ENCODE measurements around the gene RNF167. TPM values are rescaled to one million over a fixed set of nuclear protein-coding genes. Genes with fewer than 3 reads are reported as not detected.

The RNF167 gene
- 84.7 TPM for total RNA-seq
- long read RNA-seq, transcript RNF167-211 (9 exons, 1,757 nt), result major isoform, 16 of 80 reads
- long read RNA-seq, transcript RNF167-201 (10 exons, 1,915 nt), result minor isoform, 6 of 80 reads
- long read RNA-seq, partial matches to known transcripts, result 7 of 80 reads
- long read RNA-seq, other reads (novel, unspliced or antisense), result 50 of 80 reads

DNA sequence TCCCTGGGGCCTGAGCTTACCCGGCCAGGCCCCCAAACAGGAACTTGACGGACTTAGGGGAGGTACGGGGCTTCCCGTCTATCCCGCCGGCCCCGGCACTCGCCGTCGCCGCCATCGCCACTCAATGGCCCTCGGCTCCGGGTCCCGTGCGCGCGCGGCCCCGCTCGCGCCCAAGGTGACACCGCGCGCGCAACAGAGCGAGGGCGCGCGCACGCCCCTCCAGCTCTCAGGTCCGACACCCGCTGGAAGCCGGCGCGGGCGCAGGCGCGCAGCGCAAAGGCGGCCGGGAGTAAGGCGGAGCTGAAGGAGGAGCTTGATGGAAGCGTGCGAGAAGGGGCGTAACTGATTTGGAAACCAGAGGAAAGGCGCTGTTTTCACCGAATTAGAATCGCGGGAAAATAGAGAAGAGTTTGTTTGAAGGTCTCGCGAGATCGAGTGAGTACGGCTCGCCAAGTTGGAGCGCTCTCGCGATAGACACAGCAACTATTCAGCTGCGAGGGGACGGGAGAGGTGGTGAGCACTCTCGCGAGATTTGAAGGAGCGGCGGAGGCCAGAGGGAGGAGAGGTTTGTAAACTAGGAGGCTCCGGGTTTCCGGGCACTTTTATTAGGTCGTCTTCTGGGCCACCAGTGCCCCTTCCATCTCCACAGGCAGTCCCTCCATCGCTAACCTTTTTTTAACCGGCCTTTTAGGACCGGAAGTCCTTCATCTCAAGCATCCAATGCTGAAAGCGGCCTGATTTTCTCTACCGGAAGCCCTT, at the start of gene RNF167, which contains the start of gene SLC25A11:
TSS of gene RNF167 (plus strand) at position 473 of the 759 bp plus-strand sequence. CDS start 642 bp downstream, outside the sequence.
TSS of gene SLC25A11 (minus strand) at position 251 of the 759 bp plus-strand sequence. CDS start at position 115, 136 bp downstream.
- DNase-seq (ENCODE audit: low spot score), result peak; percentile 97
- intact Hi-C loops (cut with DNase I), result loop anchor here (1.0 to 5.0 kb wide), 4 partner anchors 8 to 57 kb away; partner anchors contain the start of genes INCA1, KIF1C, PFN1 and SPAG7

GRCh38 chr17:4891411-4892410, 48.4 kb upstream of the RNF167 start:
- intact Hi-C loops (cut with DNase I), result no loop called here
- DNase-seq (ENCODE audit: low spot score), result no peak

DNA sequence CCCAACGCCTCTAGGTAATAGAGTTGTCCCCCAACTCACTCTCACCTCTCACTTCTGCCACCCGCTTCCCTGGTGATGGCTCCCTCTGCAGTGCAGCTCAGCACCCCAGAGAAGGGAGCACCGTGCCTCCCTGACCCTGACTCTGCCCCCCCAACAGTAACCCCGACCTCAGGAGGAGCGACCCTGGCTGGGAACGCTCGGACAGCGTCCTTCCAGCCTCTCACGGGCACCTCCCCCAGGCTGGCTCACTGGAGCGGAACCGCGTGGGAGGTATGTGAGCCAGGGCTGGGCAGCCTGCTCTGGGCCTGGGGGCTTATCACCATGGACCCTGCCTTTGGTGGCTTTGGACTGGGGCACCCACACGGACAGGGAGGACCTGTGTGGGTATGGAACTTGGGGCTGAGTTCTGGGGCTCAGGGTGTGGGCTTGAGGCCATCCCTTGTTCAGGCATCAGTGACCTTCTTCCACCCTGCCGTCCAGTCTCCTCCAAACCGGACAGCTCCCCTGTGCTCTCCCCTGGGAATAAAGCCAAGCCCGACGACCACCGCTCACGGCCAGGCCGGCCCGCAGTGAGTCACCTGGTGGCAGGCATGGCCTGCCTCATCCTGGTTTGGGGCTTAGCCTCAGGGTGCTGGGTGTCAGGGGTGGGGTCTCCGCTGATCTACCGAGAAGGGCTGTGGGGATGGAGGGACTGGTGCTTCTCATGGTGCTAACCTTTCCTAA, 47.4 kb upstream of the RNF167 start:
- intact Hi-C loops (cut with DNase I), result no loop called here
- no peak for DNase-seq (ENCODE audit: low spot score)

DNA sequence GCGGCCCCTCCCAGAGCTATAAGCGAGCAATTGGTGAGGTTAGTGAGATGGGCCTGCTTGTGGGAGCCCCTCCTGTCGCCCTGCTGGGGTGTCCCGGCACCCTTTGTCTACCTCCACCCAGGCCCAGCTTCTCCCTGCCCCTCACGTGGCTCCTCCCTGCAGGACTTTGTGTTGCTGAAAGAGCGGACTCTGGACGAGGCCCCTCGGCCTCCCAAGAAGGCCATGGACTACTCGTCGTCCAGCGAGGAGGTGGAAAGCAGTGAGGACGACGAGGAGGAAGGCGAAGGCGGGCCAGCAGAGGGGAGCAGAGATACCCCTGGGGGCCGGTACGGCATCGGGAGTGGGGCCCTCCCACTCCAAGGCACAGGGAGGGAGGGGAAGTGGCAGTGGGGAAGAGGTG, 46.8 kb upstream of the RNF167 start:
- no peak for DNase-seq (ENCODE audit: low spot score)
- intact Hi-C loops (cut with DNase I), result no loop called here

GRCh38 chr17:4893721-4894560, 46.1 kb upstream of the RNF167 start:
- intact Hi-C loops (cut with DNase I), result no loop called here
- no peak for DNase-seq (ENCODE audit: low spot score)

GRCh38 chr17:4895121-4895520, 44.9 kb upstream of the RNF167 start:
- no peak for DNase-seq (ENCODE audit: low spot score)
- intact Hi-C loops (cut with DNase I), result no loop called here

DNA sequence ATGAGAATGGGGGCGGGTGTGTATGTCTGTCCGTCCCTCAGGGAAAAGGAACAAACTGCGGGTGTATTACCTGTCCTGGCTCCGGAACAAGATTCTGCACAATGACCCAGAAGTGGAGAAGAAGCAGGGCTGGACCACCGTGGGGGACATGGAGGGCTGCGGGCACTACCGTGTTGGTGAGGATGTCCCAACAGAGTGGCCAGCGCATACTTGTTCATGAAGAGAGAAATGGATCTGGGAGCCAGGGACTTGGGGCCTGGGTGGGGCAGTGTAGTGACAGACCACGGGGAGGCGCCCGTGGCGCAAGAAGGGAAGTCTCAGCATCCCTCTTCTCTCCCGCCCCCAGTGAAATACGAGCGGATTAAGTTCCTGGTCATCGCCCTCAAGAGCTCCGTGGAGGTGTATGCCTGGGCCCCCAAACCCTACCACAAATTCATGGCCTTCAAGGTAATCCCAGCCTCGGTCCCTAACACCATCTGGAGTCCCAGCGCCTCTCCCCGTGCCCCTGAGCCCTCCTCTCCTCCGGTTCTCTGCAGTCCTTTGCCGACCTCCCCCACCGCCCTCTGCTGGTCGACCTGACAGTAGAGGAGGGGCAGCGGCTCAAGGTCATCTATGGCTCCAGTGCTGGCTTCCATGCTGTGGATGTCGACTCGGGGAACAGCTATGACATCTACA, 44.3 kb upstream of the RNF167 start:
- DNase-seq (ENCODE audit: low spot score), result no peak
- intact Hi-C loops (cut with DNase I), result no loop called here

- intact Hi-C loops (cut with DNase I), result no loop called here
- no peak for DNase-seq (ENCODE audit: low spot score)
Measured at GRCh38 chr17:4896332-4897197, 43.5 kb upstream of the RNF167 start.

DNA sequence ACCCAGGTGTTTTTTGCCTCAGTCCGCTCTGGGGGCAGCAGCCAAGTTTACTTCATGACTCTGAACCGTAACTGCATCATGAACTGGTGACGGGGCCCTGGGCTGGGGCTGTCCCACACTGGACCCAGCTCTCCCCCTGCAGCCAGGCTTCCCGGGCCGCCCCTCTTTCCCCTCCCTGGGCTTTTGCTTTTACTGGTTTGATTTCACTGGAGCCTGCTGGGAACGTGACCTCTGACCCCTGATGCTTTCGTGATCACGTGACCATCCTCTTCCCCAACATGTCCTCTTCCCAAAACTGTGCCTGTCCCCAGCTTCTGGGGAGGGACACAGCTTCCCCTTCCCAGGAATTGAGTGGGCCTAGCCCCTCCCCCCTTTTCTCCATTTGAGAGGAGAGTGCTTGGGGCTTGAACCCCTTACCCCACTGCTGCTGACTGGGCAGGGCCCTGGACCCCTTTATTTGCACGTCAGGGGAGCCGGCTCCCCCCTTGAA, 42.8 kb upstream of the RNF167 start:
- intact Hi-C loops (cut with DNase I), result no loop called here
- no peak for DNase-seq (ENCODE audit: low spot score)

GRCh38 chr17:4897785-4898184, 42.3 kb upstream of the RNF167 start:
- DNase-seq (ENCODE audit: low spot score), result no peak
- intact Hi-C loops (cut with DNase I), result no loop called here

DNA sequence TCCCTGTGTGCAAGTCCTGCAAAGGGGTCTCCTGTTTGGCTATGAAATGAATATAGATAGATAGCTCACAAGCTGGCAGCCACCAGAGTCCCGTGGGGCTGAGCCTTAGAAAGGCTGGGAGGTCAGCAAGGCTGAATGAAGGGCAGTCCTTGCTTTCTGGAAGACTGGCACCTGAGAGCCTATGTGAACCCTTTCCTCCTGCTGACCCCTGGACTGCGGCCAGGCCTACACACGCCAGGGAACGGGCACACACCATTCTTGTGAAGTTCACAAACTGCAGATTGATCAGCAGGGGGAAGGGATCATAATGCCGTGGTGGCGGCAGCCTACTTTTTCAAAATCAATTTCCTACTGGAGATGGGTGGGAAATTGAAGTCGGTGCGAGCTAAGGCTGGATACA, 41.7 kb upstream of the RNF167 start:
- intact Hi-C loops (cut with DNase I), result no loop called here
- DNase-seq (ENCODE audit: low spot score), result no peak

- intact Hi-C loops (cut with DNase I), result no loop called here
Measured at GRCh38 chr17:4898927-4899326, 41.1 kb upstream of the RNF167 start.

DNA sequence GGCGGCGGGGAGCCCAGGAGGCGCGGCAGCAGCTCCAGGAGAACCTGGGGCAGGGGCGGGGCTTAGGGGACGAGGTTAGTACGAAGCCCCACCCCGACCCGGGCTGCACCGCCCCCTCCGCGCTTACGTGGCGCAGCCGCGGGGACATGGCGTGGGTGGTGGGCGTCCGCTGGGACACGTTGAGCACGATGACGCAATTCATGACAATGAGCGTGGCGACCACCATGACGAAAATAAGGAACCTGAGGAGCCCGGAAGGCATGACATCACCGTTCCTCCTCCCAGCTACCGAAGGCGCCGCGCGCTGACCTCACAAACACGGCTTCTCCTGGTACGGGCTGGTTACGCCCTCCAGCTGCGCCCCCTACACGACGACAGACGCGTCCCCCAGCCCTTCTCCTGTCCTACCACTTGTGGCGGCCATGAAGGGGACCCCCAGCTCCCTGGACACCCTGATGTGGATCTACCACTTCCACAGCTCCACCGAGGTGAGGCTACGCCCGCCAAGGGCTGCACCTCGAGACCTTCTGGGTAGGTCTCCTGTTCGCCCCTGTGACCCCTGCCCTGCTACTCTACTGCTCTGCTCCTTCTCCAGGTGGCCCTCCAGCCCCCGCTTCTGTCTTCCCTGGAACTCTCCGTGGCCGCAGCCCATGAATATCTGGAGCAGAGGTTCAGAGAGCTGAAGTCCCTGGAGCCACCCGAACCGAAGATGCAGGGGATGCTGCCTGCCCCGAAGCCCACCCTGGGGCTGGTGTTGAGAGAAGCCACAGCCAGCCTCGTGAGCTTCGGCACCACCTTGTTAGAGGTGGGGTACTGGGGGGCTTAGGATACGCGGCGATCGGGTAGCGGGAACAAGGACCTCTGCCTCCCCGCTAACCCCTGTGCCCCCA, 40.5 kb upstream of the RNF167 start, which contains the start of gene C17orf107:
TSS of gene C17orf107 (plus strand) at position 196 of the 890 bp plus-strand sequence. CDS start at position 423, 227 bp downstream.
- peak; percentile 92 for DNase-seq (ENCODE audit: low spot score)
- intact Hi-C loops (cut with DNase I), result loop anchor here (5.0 kb wide), 1 partner anchor 187 kb away; the partner anchor contains the start of gene ARRB2

More at GRCh38 chr17:4898927-4899326, 41.1 kb upstream of the RNF167 start:
- no peak for DNase-seq (ENCODE audit: low spot score)

- DNase-seq (ENCODE audit: low spot score), result no peak
- intact Hi-C loops (cut with DNase I), result loop anchor here (5.0 kb wide), 1 partner anchor 188 kb away; the partner anchor contains the start of gene ARRB2
Measured at GRCh38 chr17:4900231-4901107, 39.6 kb upstream of the RNF167 start.

Measured in cardiac septum (tissue), 1 donor.